Measurements from ENCODE around the gene ZMYND15.

Gene ZMYND15

DNA sequence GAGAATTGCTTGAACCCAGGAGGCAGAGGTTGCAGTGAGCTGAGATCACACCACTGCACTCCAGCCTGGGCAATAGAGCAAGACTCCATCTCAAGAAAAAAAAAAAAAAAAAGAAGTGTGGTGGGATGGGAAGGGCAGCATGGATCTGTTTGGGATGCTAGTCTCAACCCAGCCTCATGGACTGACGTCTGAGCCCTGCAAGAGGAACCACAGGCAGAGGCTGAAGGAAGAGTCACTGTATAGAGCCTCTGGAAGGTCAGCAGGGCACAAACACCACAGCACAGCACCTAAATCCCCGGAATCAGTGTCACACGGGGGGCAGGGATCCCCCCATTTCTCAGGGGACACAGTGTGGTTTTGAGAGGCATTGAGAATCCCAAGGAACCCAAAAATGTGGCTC lies 11.0 kb downstream of the ZMYND15 start:
- no peak; the same call in 2 of the 3 replicates for ATAC-seq
- TF ChIP-seq GLIS3 (CRISPR knock-in tag; IDR thresholded peaks at IDR 0.05) (no peak), CSDC2 (CRISPR knock-in tag; IDR thresholded peaks at IDR 0.05) (no peak), ZFP30 (CRISPR knock-in tag; IDR thresholded peaks at IDR 0.05) (no peak), ESRRG (CRISPR knock-in tag; IDR thresholded peaks at IDR 0.05) (no peak), SNAI2 (CRISPR knock-in tag; IDR thresholded peaks at IDR 0.05) (no peak)
- TF ChIP-seq, protein P1, sequence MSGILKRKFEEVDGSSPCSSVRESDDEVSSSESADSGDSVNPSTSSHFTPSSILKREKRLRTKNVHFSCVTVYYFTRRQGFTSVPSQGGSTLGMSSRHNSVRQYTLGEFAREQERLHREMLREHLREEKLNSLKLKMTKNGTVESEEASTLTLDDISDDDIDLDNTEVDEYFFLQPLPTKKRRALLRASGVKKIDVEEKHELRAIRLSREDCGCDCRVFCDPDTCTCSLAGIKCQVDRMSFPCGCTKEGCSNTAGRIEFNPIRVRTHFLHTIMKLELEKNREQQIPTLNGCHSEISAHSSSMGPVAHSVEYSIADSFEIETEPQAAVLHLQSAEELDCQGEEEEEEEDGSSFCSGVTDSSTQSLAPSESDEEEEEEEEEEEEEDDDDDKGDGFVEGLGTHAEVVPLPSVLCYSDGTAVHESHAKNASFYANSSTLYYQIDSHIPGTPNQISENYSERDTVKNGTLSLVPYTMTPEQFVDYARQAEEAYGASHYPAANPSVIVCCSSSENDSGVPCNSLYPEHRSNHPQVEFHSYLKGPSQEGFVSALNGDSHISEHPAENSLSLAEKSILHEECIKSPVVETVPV (CRISPR knock-in tag; IDR thresholded peaks at IDR 0.05), result no peak
- TF ChIP-seq, protein P2, sequence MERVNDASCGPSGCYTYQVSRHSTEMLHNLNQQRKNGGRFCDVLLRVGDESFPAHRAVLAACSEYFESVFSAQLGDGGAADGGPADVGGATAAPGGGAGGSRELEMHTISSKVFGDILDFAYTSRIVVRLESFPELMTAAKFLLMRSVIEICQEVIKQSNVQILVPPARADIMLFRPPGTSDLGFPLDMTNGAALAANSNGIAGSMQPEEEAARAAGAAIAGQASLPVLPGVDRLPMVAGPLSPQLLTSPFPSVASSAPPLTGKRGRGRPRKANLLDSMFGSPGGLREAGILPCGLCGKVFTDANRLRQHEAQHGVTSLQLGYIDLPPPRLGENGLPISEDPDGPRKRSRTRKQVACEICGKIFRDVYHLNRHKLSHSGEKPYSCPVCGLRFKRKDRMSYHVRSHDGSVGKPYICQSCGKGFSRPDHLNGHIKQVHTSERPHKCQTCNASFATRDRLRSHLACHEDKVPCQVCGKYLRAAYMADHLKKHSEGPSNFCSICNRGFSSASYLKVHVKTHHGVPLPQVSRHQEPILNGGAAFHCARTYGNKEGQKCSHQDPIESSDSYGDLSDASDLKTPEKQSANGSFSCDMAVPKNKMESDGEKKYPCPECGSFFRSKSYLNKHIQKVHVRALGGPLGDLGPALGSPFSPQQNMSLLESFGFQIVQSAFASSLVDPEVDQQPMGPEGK (CRISPR knock-in tag; IDR thresholded peaks at IDR 0.05; ENCODE audit: borderline replicate concordance), result no peak

DNA sequence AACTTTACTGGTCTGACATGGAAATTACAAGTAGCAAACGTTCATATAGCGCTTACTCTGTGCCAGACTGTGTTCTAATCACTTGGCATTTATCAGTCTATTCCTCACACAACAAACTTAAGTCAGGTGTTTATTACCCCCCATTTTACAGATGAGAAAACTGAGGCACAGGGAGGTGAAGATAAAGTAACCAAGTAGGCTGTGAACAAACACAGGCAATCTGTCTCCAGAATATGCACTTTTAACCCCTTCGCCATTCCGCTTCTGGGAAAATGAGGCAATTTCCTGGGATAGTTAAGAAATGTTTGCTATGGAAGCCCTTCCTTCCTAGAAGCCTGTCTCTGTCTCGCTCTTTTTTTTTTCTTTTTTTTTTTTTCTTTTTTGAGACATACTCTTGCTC lies 12.3 kb downstream of the ZMYND15 start:
- ATAC-seq, result no peak
- TF ChIP-seq ZNF565 (CRISPR knock-in tag; conservative IDR thresholded peaks at IDR 0.05; ENCODE audit: low read depth) (no peak), PPARA (CRISPR knock-in tag; IDR thresholded peaks at IDR 0.05; ENCODE audit: borderline replicate concordance) (no peak), ZNF8 (CRISPR knock-in tag; IDR thresholded peaks at IDR 0.05) (no peak), ZNF70 (CRISPR knock-in tag; IDR thresholded peaks at IDR 0.05) (no peak), RARB (CRISPR knock-in tag; IDR thresholded peaks at IDR 0.05) (no peak)
- TF ChIP-seq, protein P3, sequence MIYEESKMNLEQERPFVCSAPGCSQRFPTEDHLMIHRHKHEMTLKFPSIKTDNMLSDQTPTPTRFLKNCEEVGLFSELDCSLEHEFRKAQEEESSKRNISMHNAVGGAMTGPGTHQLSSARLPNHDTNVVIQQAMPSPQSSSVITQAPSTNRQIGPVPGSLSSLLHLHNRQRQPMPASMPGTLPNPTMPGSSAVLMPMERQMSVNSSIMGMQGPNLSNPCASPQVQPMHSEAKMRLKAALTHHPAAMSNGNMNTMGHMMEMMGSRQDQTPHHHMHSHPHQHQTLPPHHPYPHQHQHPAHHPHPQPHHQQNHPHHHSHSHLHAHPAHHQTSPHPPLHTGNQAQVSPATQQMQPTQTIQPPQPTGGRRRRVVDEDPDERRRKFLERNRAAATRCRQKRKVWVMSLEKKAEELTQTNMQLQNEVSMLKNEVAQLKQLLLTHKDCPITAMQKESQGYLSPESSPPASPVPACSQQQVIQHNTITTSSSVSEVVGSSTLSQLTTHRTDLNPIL (CRISPR knock-in tag; IDR thresholded peaks at IDR 0.05; ENCODE audit: low read depth), result no peak

DNA sequence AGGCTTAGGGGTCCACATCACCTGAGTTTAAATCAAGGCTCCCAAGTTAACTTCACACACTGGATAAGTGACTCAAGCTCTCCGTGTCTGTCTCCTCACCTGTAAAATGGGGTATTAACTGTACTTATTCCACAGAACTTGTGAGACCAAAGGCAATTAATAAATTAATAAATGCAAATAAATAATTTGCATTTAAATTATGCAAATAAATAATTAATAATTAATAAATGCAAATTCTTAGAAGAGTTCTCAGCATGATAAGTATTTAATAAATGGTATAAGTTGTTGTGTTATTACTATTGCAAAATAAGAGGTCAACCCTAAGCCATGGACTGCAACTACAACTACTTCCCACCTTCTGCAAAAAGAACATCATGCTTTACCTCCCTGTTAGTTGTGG lies 13.8 kb downstream of the ZMYND15 start:
- TF ChIP-seq PPARA (CRISPR knock-in tag; IDR thresholded peaks at IDR 0.05; ENCODE audit: borderline replicate concordance), result no peak
- TF ChIP-seq, protein P4, sequence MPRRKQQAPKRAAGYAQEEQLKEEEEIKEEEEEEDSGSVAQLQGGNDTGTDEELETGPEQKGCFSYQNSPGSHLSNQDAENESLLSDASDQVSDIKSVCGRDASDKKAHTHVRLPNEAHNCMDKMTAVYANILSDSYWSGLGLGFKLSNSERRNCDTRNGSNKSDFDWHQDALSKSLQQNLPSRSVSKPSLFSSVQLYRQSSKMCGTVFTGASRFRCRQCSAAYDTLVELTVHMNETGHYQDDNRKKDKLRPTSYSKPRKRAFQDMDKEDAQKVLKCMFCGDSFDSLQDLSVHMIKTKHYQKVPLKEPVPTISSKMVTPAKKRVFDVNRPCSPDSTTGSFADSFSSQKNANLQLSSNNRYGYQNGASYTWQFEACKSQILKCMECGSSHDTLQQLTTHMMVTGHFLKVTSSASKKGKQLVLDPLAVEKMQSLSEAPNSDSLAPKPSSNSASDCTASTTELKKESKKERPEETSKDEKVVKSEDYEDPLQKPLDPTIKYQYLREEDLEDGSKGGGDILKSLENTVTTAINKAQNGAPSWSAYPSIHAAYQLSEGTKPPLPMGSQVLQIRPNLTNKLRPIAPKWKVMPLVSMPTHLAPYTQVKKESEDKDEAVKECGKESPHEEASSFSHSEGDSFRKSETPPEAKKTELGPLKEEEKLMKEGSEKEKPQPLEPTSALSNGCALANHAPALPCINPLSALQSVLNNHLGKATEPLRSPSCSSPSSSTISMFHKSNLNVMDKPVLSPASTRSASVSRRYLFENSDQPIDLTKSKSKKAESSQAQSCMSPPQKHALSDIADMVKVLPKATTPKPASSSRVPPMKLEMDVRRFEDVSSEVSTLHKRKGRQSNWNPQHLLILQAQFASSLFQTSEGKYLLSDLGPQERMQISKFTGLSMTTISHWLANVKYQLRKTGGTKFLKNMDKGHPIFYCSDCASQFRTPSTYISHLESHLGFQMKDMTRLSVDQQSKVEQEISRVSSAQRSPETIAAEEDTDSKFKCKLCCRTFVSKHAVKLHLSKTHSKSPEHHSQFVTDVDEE (CRISPR knock-in tag; IDR thresholded peaks at IDR 0.05), result no peak
- TF ChIP-seq ISL1 (CRISPR knock-in tag; IDR thresholded peaks at IDR 0.05), result no peak
- TF ChIP-seq GLIS3 (CRISPR knock-in tag; IDR thresholded peaks at IDR 0.05), result no peak
- ATAC-seq, result no peak

DNA sequence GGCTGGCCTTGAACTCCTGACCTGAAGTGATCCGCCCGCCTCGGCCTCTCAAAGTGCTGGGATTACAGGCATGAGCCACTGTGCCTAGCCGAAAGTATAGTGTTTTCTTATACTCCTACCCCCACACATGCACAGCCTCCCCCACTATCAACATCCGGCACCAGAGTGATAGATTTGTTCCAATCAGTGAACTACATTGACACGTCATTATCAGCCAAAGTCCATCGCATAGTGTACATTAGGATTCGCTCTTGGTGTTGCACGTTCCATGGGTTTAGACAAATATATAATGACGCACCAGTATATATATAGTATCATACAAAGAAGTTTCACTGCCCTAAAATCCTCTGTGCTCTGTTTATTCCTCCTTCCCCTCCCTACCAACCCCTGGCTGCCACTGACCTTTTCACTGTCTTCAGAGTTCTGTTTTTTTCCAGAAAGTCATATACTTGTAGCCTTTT lies 20.2 kb downstream of the ZMYND15 start:
- TF ChIP-seq ZNF565 (CRISPR knock-in tag; conservative IDR thresholded peaks at IDR 0.05; ENCODE audit: low read depth), result no peak
- no peak for TF ChIP-seq ZFP30 (CRISPR knock-in tag; IDR thresholded peaks at IDR 0.05)
- no peak for TF ChIP-seq TOX (CRISPR knock-in tag; IDR thresholded peaks at IDR 0.05; ENCODE audit: borderline replicate concordance)
- no peak for TF ChIP-seq BACH2 (CRISPR knock-in tag; IDR thresholded peaks at IDR 0.05; ENCODE audit: borderline replicate concordance)
- TF ChIP-seq PPARA (CRISPR knock-in tag; IDR thresholded peaks at IDR 0.05; ENCODE audit: borderline replicate concordance), result no peak
- TF ChIP-seq, protein P5, sequence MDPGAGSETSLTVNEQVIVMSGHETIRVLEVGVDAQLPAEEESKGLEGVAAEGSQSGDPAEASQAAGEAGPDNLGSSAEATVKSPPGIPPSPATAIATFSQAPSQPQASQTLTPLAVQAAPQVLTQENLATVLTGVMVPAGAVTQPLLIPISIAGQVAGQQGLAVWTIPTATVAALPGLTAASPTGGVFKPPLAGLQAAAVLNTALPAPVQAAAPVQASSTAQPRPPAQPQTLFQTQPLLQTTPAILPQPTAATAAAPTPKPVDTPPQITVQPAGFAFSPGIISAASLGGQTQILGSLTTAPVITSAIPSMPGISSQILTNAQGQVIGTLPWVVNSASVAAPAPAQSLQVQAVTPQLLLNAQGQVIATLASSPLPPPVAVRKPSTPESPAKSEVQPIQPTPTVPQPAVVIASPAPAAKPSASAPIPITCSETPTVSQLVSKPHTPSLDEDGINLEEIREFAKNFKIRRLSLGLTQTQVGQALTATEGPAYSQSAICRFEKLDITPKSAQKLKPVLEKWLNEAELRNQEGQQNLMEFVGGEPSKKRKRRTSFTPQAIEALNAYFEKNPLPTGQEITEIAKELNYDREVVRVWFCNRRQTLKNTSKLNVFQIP (CRISPR knock-in tag; IDR thresholded peaks at IDR 0.05; ENCODE audit: borderline replicate concordance, low read depth), result no peak
- TF ChIP-seq OSR1 (CRISPR knock-in tag; IDR thresholded peaks at IDR 0.05), result no peak
- TF ChIP-seq, protein P2 (CRISPR knock-in tag; IDR thresholded peaks at IDR 0.05; ENCODE audit: borderline replicate concordance), result no peak
- no peak for TF ChIP-seq ESRRG (CRISPR knock-in tag; IDR thresholded peaks at IDR 0.05)
- TF ChIP-seq ZFP3 (CRISPR knock-in tag; IDR thresholded peaks at IDR 0.05), result no peak
- no peak for TF ChIP-seq ZNF70 (CRISPR knock-in tag; IDR thresholded peaks at IDR 0.05)
- TF ChIP-seq, protein P3 (CRISPR knock-in tag; IDR thresholded peaks at IDR 0.05; ENCODE audit: low read depth), result no peak
- no peak for TF ChIP-seq ZC3H10 (CRISPR knock-in tag; IDR thresholded peaks at IDR 0.05)
- TF ChIP-seq CSDC2 (CRISPR knock-in tag; IDR thresholded peaks at IDR 0.05), result no peak
- TF ChIP-seq, protein P1 (CRISPR knock-in tag; IDR thresholded peaks at IDR 0.05), result no peak
- no peak for ATAC-seq

All from SK-N-SH treated with all-trans-retinoic acid at 6 μM for 48 hours (cell line).